Keratinocyte (primary cell): ENCODE measurements around the gene HELB. TPM values are rescaled to one million over a fixed set of nuclear protein-coding genes. Genes with fewer than 3 reads are reported as not detected.

Experiments
- DNase-seq: peaks from one replicate; pipeline ENCODE4 v3.0.0-alpha.2; 2011; ENCODE audit warnings: low read depth, missing footprints, low spot score
- FAIRE-seq: peaks from 2 replicates; lab custom pipeline; 2011; peaks lifted over from hg19 to GRCh38; lab: Jason Lieb, UNC
- H2AFZ ChIP-seq: 2 replicates; pipeline ENCODE4 v1.6.0; 2012; ENCODE audit warnings: low read length, control low read depth, inconsistent platforms; ENCODE audit not compliant: control insufficient read depth
- H3K27ac ChIP-seq: 2 replicates; pipeline ENCODE4 v1.5.1; 2011; ENCODE audit warnings: low read length; ENCODE audit not compliant: control insufficient read depth, insufficient read depth
- H3K27me3 ChIP-seq: 3 replicates; pipeline ENCODE4 v1.6.0; 2011; ENCODE audit warnings: low read length; ENCODE audit not compliant: control insufficient read depth, insufficient read depth; ENCODE audit errors: extremely low read depth
- H3K36me3 ChIP-seq, 2 experiments: 2 replicates in 1 of 2; 3 replicates in 1 of 2; pipeline ENCODE4 v1.5.1; 2011; ENCODE audit warnings: low read length in 2 of 2, mild to moderate bottlenecking in 1 of 2; ENCODE audit not compliant: control insufficient read depth in 2 of 2, insufficient read depth in 2 of 2; ENCODE audit errors: extremely low read depth in 1 of 2
- H3K4me1 ChIP-seq: 3 replicates; pipeline ENCODE4 v1.5.1; 2011; ENCODE audit warnings: low read length; ENCODE audit not compliant: control insufficient read depth, insufficient read depth; ENCODE audit errors: extremely low read depth
- H3K4me2 ChIP-seq: 3 replicates; pipeline ENCODE4 v1.6.0; 2011; ENCODE audit warnings: low read depth, low read length; ENCODE audit not compliant: control insufficient read depth, insufficient read depth; ENCODE audit errors: extremely low read depth
- H3K4me3 ChIP-seq, 3 experiments: fragments of 200-600 bp in 1 of 3; sonication (generic) in 1 of 3; 2 replicates in 2 of 3; 3 replicates in 1 of 3; pipeline ENCODE4 v1.5.1; 2011 to 2016; ENCODE audit warnings: low read length in 3 of 3, mild to moderate bottlenecking in 3 of 3, control low read depth in 2 of 3, inconsistent platforms in 1 of 3, low read depth in 1 of 3, mixed read lengths in 1 of 3, mixed run types in 1 of 3, moderate library complexity in 1 of 3; ENCODE audit not compliant: control insufficient read depth in 2 of 3, insufficient read depth in 2 of 3; ENCODE audit errors: extremely low read depth in 1 of 3
- H3K79me2 ChIP-seq: 2 replicates; pipeline ENCODE4 v1.6.0; 2012; ENCODE audit warnings: low read length; ENCODE audit not compliant: control insufficient read depth, insufficient read depth
- H3K9ac ChIP-seq: 3 replicates; pipeline ENCODE4 v1.6.0; 2011; ENCODE audit warnings: low read length; ENCODE audit not compliant: control insufficient read depth, insufficient read depth; ENCODE audit errors: extremely low read depth
- H3K9me1 ChIP-seq: 3 replicates; pipeline ENCODE4 v1.6.0; 2011; ENCODE audit warnings: low read length; ENCODE audit not compliant: control insufficient read depth, insufficient read depth; ENCODE audit errors: extremely low read depth
- H3K9me3 ChIP-seq: 2 replicates; pipeline ENCODE4 v1.5.1; 2012; ENCODE audit warnings: low read depth, low read length; ENCODE audit not compliant: control insufficient read depth
- H4K20me1 ChIP-seq: 3 replicates; pipeline ENCODE4 v1.6.0; 2011; ENCODE audit warnings: low read length; ENCODE audit not compliant: control insufficient read depth, insufficient read depth; ENCODE audit errors: extremely low read depth
- EZH2 ChIP-seq: IDR thresholded peaks from one replicate; pipeline ENCODE4 v1.6.1; 2012; ENCODE audit warnings: inconsistent platforms, mild to moderate bottlenecking, low read length, moderate library complexity
- dilution Hi-C: fragments of 300-500 bp; cut with MboI; formaldehyde crosslinking; loops from one replicate; pipeline ENCODE4 v1.7.0; 2020; ENCODE audit warnings: low sequenced_read_pairs; ENCODE audit not compliant: extremely low pct_ligation_motif_present
- polyA minus RNA-seq, 3 experiments: library from RNA; depleted of rRNA, polyadenylated mRNA; stranded (reverse); fragments of >200 nt; gene quantifications; 1 replicate in 1 of 3; 2 replicates in 1 of 3; 3 replicates in 1 of 3; pipeline ENCODE4 v1.2.3, GENCODE V29; 2011
- polyA plus RNA-seq, 5 experiments: library from polyadenylated mRNA; depleted of rRNA in 3 of 5; stranded (reverse) in 3 of 5; stranded (forward) in 1 of 5; unstranded in 1 of 5; fragments of >200 nt; gene quantifications; 1 replicate in 1 of 5; 2 replicates in 3 of 5; 3 replicates in 1 of 5; pipeline versions ENCODE4 v1.2.1 to v1.2.3, GENCODE V29; 2011 to 2012; ENCODE audit warnings: missing spikeins in 2 of 5, low read depth in 1 of 5, low replicate concordance in 1 of 5
- TF ChIP-seq, protein P1 (sequence below), 3 experiments: IDR thresholded peaks in 1 of 3; conservative IDR thresholded peaks in 1 of 3; optimal IDR thresholded peaks in 1 of 3; 2 replicates in 2 of 3; 3 replicates in 1 of 3; pipeline versions ENCODE3 to v1.5.1; 2011; ENCODE audit warnings: low read length in 3 of 3, mild to moderate bottlenecking in 3 of 3, moderate library complexity in 2 of 3, control low read depth in 1 of 3, inconsistent platforms in 1 of 3; ENCODE audit not compliant: insufficient read depth in 2 of 3; ENCODE audit errors: extremely low read depth in 1 of 3

Gene HELB
- polyA plus RNA-seq, result 0.90 to 1.8 TPM (median 1.1 TPM) in 3 replicates
- 0.69 TPM for polyA plus RNA-seq (2011; ENCODE audit: low read depth)
- polyA plus RNA-seq (2011; cell fraction: cytosol; rRNA removed), result 0.34 and 0.95 TPM in 2 replicates
- polyA plus RNA-seq (2011; cell fraction: nucleus; rRNA removed), result 2.2 and 2.4 TPM in 2 replicates
- 0.49 and 0.71 TPM in 2 replicates for polyA plus RNA-seq (2012; ENCODE audit: low replicate concordance)
- polyA minus RNA-seq, result 1.4 to 4.6 TPM (median 1.8 TPM) in 3 replicates
- 1.2 TPM for polyA minus RNA-seq (2011; cell fraction: cytosol; rRNA and poly(A)+ RNA removed)
- polyA minus RNA-seq (2011; cell fraction: nucleus; rRNA and poly(A)+ RNA removed), result 3.2 and 6.6 TPM in 2 replicates

DNA sequence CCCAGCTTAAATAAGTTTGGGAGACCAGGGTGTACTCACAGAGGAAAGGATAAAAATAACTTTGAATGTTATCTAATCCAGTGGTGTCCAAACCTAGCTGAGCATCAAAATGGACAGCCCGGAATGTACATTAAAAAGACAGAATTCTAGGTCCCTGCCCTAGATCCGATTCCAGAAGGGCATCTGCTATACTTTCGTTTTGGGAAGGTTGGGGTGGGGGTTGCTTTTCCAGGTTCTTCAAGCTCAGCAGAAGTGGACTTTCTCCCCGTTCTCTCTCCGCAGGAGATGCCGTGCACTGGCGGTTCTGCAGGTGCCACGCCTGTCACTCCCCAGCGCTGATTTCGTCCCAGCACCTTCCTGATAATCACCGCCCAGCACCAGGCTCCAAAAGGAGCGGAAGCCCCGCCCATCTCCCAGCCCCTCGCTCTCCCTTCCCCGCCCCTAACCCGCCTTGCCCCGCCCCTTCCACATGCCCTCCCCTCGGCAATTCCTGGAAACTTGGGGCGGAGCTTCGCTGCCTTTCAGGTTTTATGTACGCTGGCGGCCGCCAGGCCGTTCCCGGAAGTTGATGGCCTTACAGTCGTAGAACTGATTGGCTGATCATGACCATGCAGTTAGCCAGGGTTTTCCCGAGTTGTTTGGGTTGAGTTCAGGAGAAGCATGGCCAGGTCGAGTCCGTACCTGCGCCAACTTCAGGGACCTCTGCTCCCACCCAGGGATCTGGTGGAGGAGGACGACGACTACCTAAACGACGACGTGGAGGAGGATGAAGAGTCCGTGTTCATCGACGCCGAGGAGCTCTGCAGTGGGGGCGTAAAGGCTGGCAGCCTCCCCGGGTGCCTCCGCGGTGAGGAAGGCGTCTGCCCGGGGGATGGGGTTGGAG, at the start of gene HELB:
TSS of gene HELB (plus strand) at position 550 of the 883 bp plus-strand sequence. CDS start at position 661, 111 bp downstream.
- Histone ChIP-seq H3K9me3 (no peaks in the 10 kb centered on the region), H3K4me3 (peak within 1 kb of the TSS; percentile 86 to 98 (median 92)), H3K4me2 (peak within 1 kb of the TSS; percentile 94), H3K79me2 (no peaks in the 10 kb centered on the region), H3K4me1 (no peaks in the 10 kb centered on the region), H3K36me3 (no peaks in the 10 kb centered on the region), H2AFZ (peak within 1 kb of the TSS; percentile 100), H3K27me3 (peaks cover 8% of the 10 kb centered on the region), H3K9ac (peak within 1 kb of the TSS; percentile 95), H3K9me1 (no peaks in the 10 kb centered on the region), H4K20me1 (no peaks in the 10 kb centered on the region), H3K27ac (peak within 1 kb of the TSS; percentile 93)
- DNase-seq (peak; percentile 72), FAIRE-seq (peak; percentile 90)
- TF ChIP-seq, protein P1, sequence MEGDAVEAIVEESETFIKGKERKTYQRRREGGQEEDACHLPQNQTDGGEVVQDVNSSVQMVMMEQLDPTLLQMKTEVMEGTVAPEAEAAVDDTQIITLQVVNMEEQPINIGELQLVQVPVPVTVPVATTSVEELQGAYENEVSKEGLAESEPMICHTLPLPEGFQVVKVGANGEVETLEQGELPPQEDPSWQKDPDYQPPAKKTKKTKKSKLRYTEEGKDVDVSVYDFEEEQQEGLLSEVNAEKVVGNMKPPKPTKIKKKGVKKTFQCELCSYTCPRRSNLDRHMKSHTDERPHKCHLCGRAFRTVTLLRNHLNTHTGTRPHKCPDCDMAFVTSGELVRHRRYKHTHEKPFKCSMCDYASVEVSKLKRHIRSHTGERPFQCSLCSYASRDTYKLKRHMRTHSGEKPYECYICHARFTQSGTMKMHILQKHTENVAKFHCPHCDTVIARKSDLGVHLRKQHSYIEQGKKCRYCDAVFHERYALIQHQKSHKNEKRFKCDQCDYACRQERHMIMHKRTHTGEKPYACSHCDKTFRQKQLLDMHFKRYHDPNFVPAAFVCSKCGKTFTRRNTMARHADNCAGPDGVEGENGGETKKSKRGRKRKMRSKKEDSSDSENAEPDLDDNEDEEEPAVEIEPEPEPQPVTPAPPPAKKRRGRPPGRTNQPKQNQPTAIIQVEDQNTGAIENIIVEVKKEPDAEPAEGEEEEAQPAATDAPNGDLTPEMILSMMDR (optimal IDR thresholded peaks at IDR 0.05 in 1 of 3, IDR thresholded peaks at IDR 0.05 in 1 of 3, conservative IDR thresholded peaks at IDR 0.05 in 1 of 3; ENCODE audit: extremely low read depth in 1 of 3, insufficient read depth in 2 of 3, low read length in 3 of 3), result no peak
- TF ChIP-seq EZH2, result no peak
- dilution Hi-C loops, result no loop called here

DNA sequence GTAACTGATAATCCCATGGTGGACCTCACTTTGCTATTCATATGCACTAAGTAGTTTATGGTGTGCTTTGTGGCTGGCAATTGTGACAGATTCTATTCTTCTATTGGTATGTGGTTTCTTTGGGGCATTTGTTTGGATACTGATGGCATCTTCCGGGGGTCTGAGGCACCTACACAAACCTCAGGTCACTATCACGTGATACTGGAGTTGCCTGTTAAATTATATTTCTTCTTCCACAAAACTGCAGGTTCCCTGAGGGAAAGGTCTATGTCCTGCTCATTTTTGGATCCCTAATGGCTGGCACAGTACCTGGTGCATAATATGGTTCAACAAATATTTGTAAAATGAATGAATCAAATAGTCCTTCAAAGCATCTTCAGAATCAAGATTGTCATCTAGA, 49.5 kb upstream of the HELB start:
- H3K4me3 ChIP-seq, result no peak overlapping the region
- TF ChIP-seq, protein P1 (optimal IDR thresholded peaks at IDR 0.05 in 1 of 3, IDR thresholded peaks at IDR 0.05 in 1 of 3, conservative IDR thresholded peaks at IDR 0.05 in 1 of 3; ENCODE audit: extremely low read depth in 1 of 3, insufficient read depth in 2 of 3, low read length in 3 of 3), result no peak
- no peak for TF ChIP-seq EZH2
- H3K9me1 ChIP-seq, result no peaks in the 10 kb centered on the region
- no peak overlapping the region for H2AFZ ChIP-seq
- no peak overlapping the region for H3K4me2 ChIP-seq
- H3K27me3 ChIP-seq, result peaks cover 15% of the 10 kb centered on the region
- H3K36me3 ChIP-seq, result no peaks in the 10 kb centered on the region
- H3K9me3 ChIP-seq, result no peaks in the 10 kb centered on the region
- H3K9ac ChIP-seq, result no peak overlapping the region
- FAIRE-seq (no peak), DNase-seq (no peak)
- no peaks in the 10 kb centered on the region for H4K20me1 ChIP-seq
- no peaks in the 10 kb centered on the region for H3K4me1 ChIP-seq
- H3K79me2 ChIP-seq, result no peaks in the 10 kb centered on the region
- no peak overlapping the region for H3K27ac ChIP-seq
- dilution Hi-C loops, result loop anchor here (25.0 kb wide), 1 partner anchor 160 kb away; no protein-coding TSS in a partner anchor
